Psoas muscle (tissue), 8 donors: Measurements from ENCODE around the gene DYRK2. TPM values are rescaled to one million over a fixed set of nuclear protein-coding genes. Genes with fewer than 3 reads are reported as not detected.
A peak's percentile ranks its signal among the peaks of the same experiment; 100 is the strongest.
"Not testable (repeated sequence)": the region's sequence is repeated elsewhere in the genome, so short reads cannot be mapped to it uniquely, and the experiment has no call there.

Experiments used
- ATAC-seq, 4 donors: fragments of 200-7000 bp; cut with Tn5 transposase; one replicate each; pipeline ENCODE4 v1.9.1; 2020; ENCODE audit warnings: moderate library complexity in 3 of 4, mild to moderate bottlenecking in 2 of 4
- DNase-seq, 2 donors: peaks; one replicate each; pipeline ENCODE4 v3.0.0-alpha.2; 2020
- H3K27ac ChIP-seq: fragments of 200-600 bp; one replicate; pipeline ENCODE4 v1.8.0; 2022
- H3K27me3 ChIP-seq, 3 donors: fragments of 200-600 bp in 1 of 3; one replicate each; pipeline versions ENCODE4 v1.6.1 to v1.8.0; 2013 to 2022; ENCODE audit warnings: low read length in 2 of 3, mild to moderate bottlenecking in 2 of 3, moderate library complexity in 1 of 3; ENCODE audit not compliant: insufficient read depth in 3 of 3
- H3K36me3 ChIP-seq, 2 donors: fragments of 200-600 bp in 1 of 2; one replicate each; pipeline versions ENCODE4 v1.6.1 to v1.8.0; 2013 to 2022; ENCODE audit warnings: low read depth in 1 of 2, mild to moderate bottlenecking in 1 of 2, moderate library complexity in 1 of 2; ENCODE audit not compliant: insufficient read depth in 1 of 2
- H3K4me1 ChIP-seq: fragments of 200-600 bp; one replicate; pipeline ENCODE4 v1.8.0; 2022
- H3K4me3 ChIP-seq: fragments of 200-600 bp; one replicate; pipeline ENCODE4 v1.8.0; 2022; ENCODE audit warnings: mild to moderate bottlenecking
- H3K9me3 ChIP-seq: fragments of 200-600 bp; one replicate; pipeline ENCODE4 v1.8.0; 2022
- CTCF ChIP-seq: fragments of 200-600 bp; IDR thresholded peaks from one replicate; pipeline ENCODE4 v1.8.0; 2022; ENCODE audit warnings: antibody characterized with exemption
- WGBS, 3 donors: extraction: QIAGEN DNeasy Blood & Tissue Kit; methylation state at CpG; one replicate each; pipeline versions ENCODE4 v1.1.6 to v1.1.7; 2013; 5-methylcytosine and 5-hydroxymethylcytosine counted together
- intact Hi-C, 2 donors: fragments of 100-400 bp; cut with DNase I; formaldehyde crosslinking; loops; one replicate each; pipeline versions ENCODE4 v1.11.0 to v1.14.2; 2022
- polyA plus RNA-seq, 3 donors: library from polyadenylated mRNA; stranded (reverse); fragments of 200-250 nt; gene quantifications; one replicate each; pipeline ENCODE4 v1.2.3, GENCODE V29; 2013
- total RNA-seq, 4 donors: library from RNA; stranded (reverse); fragmentation: NEBNext Ultra II Directional in 2 of 4; extraction: Animal tissue kit (Norgen Biotek cat#: 25700) in 2 of 4; gene quantifications; one replicate each; pipeline versions ENCODE4 v1.2.1 to v1.2.4, GENCODE V29; 2021 to 2023
- donor health status: healthy with polysubstance abuse.
- donor health status: DM: no; HTN: no; CAD: no; lungs with moderate emphysema.
- donor health status: Bipolar disorder and iron deficiency.
- donor health status: healthy.
- donor health status: DM: yes; HTN: yes; CAD: no.
- donor health status: DM: no; HTN: no; CAD: no.
- donor health status: DM: no; HTN: no; CAD: no.
- donor health status: DM: yes; HTN: yes; CAD: no.

DYRK2 gene
- total and polyA plus RNA-seq, 7 donors = 2.8 to 46.4 (median 11.0) TPM

- no peak for TF ChIP-seq CTCF
- ATAC-seq (peak in 3 of 4 donors; percentile 42 to 62 (median 50)), DNase-seq (no peak)
- H3K27me3 ChIP-seq = no peaks in the 10 kb centered on the region
- peak overlapping the region; percentile 67 for H3K27ac ChIP-seq
- intact Hi-C loops = loop anchor here in 1 of 2 donors (5.0 kb wide), 1 partner anchor 307 kb away; no protein-coding TSS in a partner anchor
- H3K9me3 ChIP-seq = peaks cover 4% of the 10 kb centered on the region
- H3K36me3 ChIP-seq = no peaks in the 10 kb centered on the region
- no peak overlapping the region for H3K4me3 ChIP-seq
- whole genome bisulfite sequencing, 3 donors = 88 to 93% (median 91%) methylated on average over 6 of the region's 6 CpGs
- H3K4me1 ChIP-seq = peaks cover 39% of the 10 kb centered on the region
Observed at GRCh38 chr12:67669217-67669933, 20.8 kb downstream of the DYRK2 start.

- Histone ChIP-seq H3K27ac (peak overlapping the region; percentile 67), H3K36me3 (no peaks in the 10 kb centered on the region), H3K4me1 (peaks cover 36% of the 10 kb centered on the region), H3K27me3 (no peaks in the 10 kb centered on the region), H3K4me3 (no peak overlapping the region), H3K9me3 (peaks cover 4% of the 10 kb centered on the region)
- ATAC-seq = no peak
- intact Hi-C loops = loop anchor here in 1 of 2 donors (5.0 kb wide), 1 partner anchor 308 kb away; no protein-coding TSS in a partner anchor
- DNase-seq = no peak
- TF ChIP-seq CTCF = no peak
- 59 to 67% (median 60%) methylated on average over 4 of the region's 4 CpGs for WGBS, 3 donors
Observed at GRCh38 chr12:67669934-67670631, 21.5 kb downstream of the DYRK2 start.

- H3K4me3 ChIP-seq = no peak overlapping the region
- intact Hi-C loops = no loop called here
- H3K9me3 ChIP-seq = peaks cover 4% of the 10 kb centered on the region
- no peak for ATAC-seq
- no peak for TF ChIP-seq CTCF
- no peak for DNase-seq
- H3K4me1 ChIP-seq = peaks cover 23% of the 10 kb centered on the region
- no peaks in the 10 kb centered on the region for H3K27me3 ChIP-seq
- H3K36me3 ChIP-seq = no peaks in the 10 kb centered on the region
- WGBS, 3 donors = 93 to 95% (median 94%) methylated on average over 2 of the region's 2 CpGs
- H3K27ac ChIP-seq = peak overlapping the region; percentile 3
Observed at GRCh38 chr12:67671419-67671818, 22.9 kb downstream of the DYRK2 start.

GRCh38 chr12:67671892-67672291 lies 23.3 kb downstream of the DYRK2 start:
- ATAC-seq = no peak
- H3K27ac ChIP-seq = peak overlapping the region; percentile 3
- DNase-seq = no peak
- intact Hi-C loops = no loop called here
- no peak overlapping the region for H3K4me3 ChIP-seq
- TF ChIP-seq CTCF = no peak
- WGBS, 3 donors = 36 to 54% (median 45%) methylated on average over 3 of the region's 3 CpGs
- peaks cover 18% of the 10 kb centered on the region for H3K4me1 ChIP-seq
- H3K9me3 ChIP-seq = peaks cover 4% of the 10 kb centered on the region
- no peaks in the 10 kb centered on the region for H3K27me3 ChIP-seq
- H3K36me3 ChIP-seq = no peaks in the 10 kb centered on the region

- H3K4me3 ChIP-seq, ATAC-seq, H3K36me3 ChIP-seq, H3K9me3 ChIP-seq, H3K27me3 ChIP-seq, DNase-seq, intact Hi-C loops: not testable (repeated sequence)
- peaks cover 12% of the 10 kb centered on the region for H3K4me1 ChIP-seq
- 90 to 92% (median 90%) methylated on average over 2 of the region's 2 CpGs for WGBS, 3 donors
- peak overlapping the region; percentile 9 for H3K27ac ChIP-seq
Observed at GRCh38 chr12:67672507-67672906, 24.0 kb downstream of the DYRK2 start.

- H3K4me1 ChIP-seq, intact Hi-C loops, H3K27ac ChIP-seq, H3K27me3 ChIP-seq, ATAC-seq, H3K4me3 ChIP-seq, DNase-seq, H3K36me3 ChIP-seq, H3K9me3 ChIP-seq: not testable (repeated sequence)
- 87 to 95% (median 93%) methylated on average over 4 of the region's 4 CpGs for WGBS, 3 donors
Observed at GRCh38 chr12:67673509-67673908, 25.0 kb downstream of the DYRK2 start.
